ENCODE data around the gene ABI3.
"Not testable (repeated sequence)": the region's sequence is repeated elsewhere in the genome, so short reads cannot be mapped to it uniquely, and the experiment has no call there.

The ABI3 gene

GRCh38 chr17:49210158-49211029 lies at the start of gene ABI3, which contains the start of gene GNGT2:
Gene ABI3, plus strand, starts transcription at chr17:49210707. Its CDS starts 18 bp downstream, at chr17:49210725.
Gene GNGT2, minus strand, starts transcription at chr17:49210574. Its CDS starts 3,152 bp downstream, at chr17:49207422.
- DNase-seq, result no peak

- no peak for DNase-seq
Measured at GRCh38 chr17:49162866-49163265, 47.6 kb upstream of the ABI3 start.

- no peak for DNase-seq
Measured at GRCh38 chr17:49165143-49165542, 45.4 kb upstream of the ABI3 start.

- DNase-seq, result no peak
Measured at GRCh38 chr17:49168706-49169105, 41.8 kb upstream of the ABI3 start.

- DNase-seq, result no peak
Measured at GRCh38 chr17:49170216-49170615, 40.3 kb upstream of the ABI3 start.

- DNase-seq, result not testable (repeated sequence)
Measured at GRCh38 chr17:49170711-49171110, 39.8 kb upstream of the ABI3 start.

- DNase-seq, result not testable (repeated sequence)
Measured at GRCh38 chr17:49175978-49176377, 34.5 kb upstream of the ABI3 start.

- no peak for DNase-seq
Measured at GRCh38 chr17:49180303-49180702, 30.2 kb upstream of the ABI3 start.

- no peak for DNase-seq
Measured at GRCh38 chr17:49180998-49181635, 29.4 kb upstream of the ABI3 start.

GRCh38 chr17:49183341-49183740 lies 27.2 kb upstream of the ABI3 start:
- no peak for DNase-seq

GRCh38 chr17:49183801-49184200 lies 26.7 kb upstream of the ABI3 start:
- DNase-seq, result no peak

- DNase-seq, result not testable (repeated sequence)
Measured at GRCh38 chr17:49184522-49184921, 26.0 kb upstream of the ABI3 start.

- DNase-seq, result not testable (repeated sequence)
Measured at GRCh38 chr17:49185381-49185780, 25.1 kb upstream of the ABI3 start.

GRCh38 chr17:49187301-49187700 lies 23.2 kb upstream of the ABI3 start:
- no peak for DNase-seq

GRCh38 chr17:49190932-49191331 lies 19.6 kb upstream of the ABI3 start:
- no peak for DNase-seq

- no peak for DNase-seq
Measured at GRCh38 chr17:49191409-49191916, 19.0 kb upstream of the ABI3 start.

- DNase-seq, result peak; percentile 82 to 91
Measured at GRCh38 chr17:49191917-49192741, 18.4 kb upstream of the ABI3 start.

- DNase-seq, result peak in 1 of 2 experiments; percentile 8
Measured at GRCh38 chr17:49193513-49194296, 16.8 kb upstream of the ABI3 start.

- DNase-seq, result no peak
Measured at GRCh38 chr17:49194297-49194607, 16.3 kb upstream of the ABI3 start.

GRCh38 chr17:49195751-49196150 lies 14.8 kb upstream of the ABI3 start:
- DNase-seq, result no peak

GRCh38 chr17:49196520-49196919 lies 14.0 kb upstream of the ABI3 start:
- DNase-seq, result no peak

GRCh38 chr17:49197346-49197998 lies 13.0 kb upstream of the ABI3 start:
- no peak for DNase-seq

All from NCI-H187 (cell line).